ENCODE measurements around the gene STK32C.
"Not testable (repeated sequence)": the region's sequence is repeated elsewhere in the genome, so short reads cannot be mapped to it uniquely, and the experiment has no call there.

The STK32C gene

GRCh38 chr10:132281915-132282666, 25.7 kb downstream of the STK32C start:
- no peak for DNase-seq (ENCODE audit: low read depth)

DNA sequence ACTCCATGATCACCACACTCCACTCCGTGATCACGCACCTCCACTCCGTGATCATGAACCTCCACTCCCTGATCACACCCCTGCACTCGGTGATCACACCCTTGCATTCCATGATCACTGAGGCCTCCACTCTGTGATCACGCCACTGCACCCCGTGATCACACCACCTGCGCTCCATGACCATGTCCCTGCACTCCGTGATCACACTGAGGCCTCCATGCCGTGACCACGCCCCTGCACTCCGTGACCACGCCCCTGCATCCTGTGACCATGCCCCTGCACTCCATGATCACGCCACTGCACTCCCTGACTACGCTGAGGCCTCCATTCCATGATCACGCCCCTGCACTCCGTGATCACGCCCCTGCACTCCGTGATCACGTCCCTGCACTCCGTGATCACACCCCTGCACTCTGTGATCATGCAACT, 27.1 kb downstream of the STK32C start:
- no peak for DNase-seq (ENCODE audit: low read depth)

- no peak for DNase-seq (ENCODE audit: low read depth)
Observed at GRCh38 chr10:132279873-132280645, 27.7 kb downstream of the STK32C start.

GRCh38 chr10:132277311-132277741, 30.4 kb downstream of the STK32C start:
- no peak for DNase-seq (ENCODE audit: low read depth)

- no peak for DNase-seq (ENCODE audit: low read depth)
Observed at GRCh38 chr10:132276706-132277105, 31.0 kb downstream of the STK32C start.

- no peak for DNase-seq (ENCODE audit: low read depth)
Observed at GRCh38 chr10:132276179-132276675, 31.5 kb downstream of the STK32C start.

DNA sequence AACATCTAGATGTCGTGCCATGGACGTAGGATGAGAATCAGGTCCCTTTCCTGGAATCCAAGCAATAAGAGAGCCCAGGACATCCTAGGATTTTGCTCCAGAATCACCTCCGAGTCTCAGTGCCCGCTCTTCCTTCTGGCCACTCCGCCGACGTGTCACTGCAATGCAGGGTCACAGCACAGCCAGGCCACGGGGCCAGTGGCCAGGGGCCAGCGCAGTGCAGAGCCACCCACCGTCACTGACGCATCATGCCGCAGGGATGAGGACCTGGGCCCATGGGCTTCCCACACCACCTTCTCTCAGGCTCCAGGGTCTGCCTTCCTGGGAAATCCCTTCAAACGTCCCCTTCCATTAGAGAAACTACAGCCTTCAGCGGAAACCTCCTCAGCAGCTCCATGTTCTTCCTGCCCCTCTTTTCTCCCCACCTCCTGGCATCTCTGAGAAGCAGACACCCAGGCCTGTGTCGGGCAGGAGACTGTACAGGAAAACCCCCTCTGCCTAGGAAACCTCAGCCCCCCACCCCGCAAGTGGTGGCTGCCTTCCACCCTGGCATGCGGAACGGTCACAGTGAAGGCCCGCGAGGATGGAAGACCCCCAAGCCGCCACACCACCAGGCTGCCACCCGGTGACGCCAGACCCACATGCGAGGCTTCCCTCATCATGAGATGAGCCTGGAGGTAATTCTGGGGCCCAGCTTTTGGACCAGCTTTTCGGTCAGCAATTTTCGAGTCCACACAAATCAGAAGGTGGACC, 32.1 kb downstream of the STK32C start:
- no peak for DNase-seq (ENCODE audit: low read depth)

DNA sequence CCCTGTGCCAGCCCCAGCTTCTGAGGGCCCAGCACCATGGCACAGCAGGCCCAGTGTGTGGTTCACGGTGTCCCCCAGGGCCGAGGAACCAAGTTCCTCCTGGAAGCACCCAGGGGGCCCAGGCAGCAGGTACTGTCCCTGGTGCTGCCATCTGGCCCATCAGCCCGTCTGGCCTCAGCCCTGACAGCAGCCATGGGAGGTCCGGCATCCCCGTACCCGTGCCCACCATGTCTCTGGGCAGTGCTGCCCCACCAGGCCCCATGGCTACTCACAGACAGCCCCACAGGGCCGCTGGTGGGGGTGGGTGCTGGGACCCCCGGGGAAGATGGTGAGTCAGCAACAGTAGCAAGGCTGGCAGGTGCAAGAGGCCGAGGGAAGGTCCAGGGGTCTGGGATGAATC, 32.8 kb downstream of the STK32C start:
- no peak for DNase-seq (ENCODE audit: low read depth)

GRCh38 chr10:132274581-132274980, 33.2 kb downstream of the STK32C start:
- DNase-seq (ENCODE audit: low read depth): no peak

GRCh38 chr10:132273966-132274365, 33.8 kb downstream of the STK32C start:
- DNase-seq (ENCODE audit: low read depth): no peak

DNA sequence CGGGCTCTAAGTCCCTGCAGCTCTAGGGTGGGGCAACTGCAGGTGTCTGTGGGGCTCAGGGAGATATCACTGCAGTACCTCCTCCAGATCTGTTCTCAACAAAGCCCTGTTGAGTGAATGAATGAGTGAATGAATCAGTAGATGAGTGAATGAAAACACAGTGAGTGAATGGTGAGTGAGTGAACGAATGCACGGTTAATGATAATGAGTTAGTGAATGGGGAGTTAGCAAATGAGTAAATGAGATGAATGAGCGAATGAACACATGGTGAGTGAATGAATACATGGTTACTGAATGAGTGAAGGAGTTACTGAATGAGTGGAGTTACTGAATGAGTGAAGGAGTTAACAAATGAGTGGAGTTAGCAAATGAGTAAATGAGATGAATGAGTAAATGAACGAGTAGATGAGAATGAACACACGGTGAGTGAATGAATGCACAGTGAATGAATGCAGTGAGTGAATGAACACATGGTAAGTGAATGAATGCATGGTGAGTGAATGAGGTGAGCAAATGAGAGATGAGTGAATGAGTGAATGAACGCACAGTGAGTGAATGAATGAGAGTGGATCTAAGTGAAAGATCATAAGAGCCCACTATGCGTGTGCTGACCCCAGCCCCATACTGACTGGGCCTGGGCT, 34.3 kb downstream of the STK32C start:
- DNase-seq (ENCODE audit: low read depth): no peak

GRCh38 chr10:132272231-132272971, 35.3 kb downstream of the STK32C start:
- DNase-seq (ENCODE audit: low read depth): no peak

- no peak for DNase-seq (ENCODE audit: low read depth)
Observed at GRCh38 chr10:132271458-132272230, 36.1 kb downstream of the STK32C start.

DNA sequence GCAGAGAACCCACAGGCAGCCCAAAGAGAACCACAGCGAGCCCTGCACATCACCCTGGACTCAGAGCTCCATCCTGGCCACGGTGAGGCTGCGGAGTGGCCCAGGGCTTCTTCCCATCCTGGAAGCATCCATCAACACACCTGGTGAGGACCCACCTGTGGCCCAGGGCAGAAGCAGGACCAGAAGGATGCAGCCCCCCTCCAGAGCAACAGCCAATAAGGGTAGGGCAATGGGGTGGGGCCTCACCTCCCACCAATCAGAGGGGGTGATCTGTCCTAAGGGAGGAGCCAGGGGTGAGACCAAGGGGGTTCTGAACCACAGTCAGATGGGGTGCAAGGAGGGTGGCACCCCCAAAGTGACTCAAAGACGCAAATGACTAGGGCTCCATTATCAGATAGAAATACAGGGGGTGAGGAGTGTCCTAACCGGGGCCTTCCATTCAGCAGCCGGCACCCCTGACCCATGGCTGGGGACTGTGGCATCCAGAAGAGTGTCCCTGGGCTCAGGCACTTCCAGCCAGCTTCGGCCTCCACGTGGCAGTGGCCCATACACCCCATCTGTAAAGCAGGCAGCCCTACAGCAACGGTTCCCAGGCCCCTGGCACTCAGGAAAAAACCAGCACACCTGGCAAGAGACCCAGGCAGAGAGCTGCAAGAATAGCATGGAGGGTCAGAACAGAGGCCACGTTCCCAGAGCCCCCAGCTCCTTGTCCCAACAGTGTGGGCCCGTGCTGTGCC, 36.9 kb downstream of the STK32C start:
- no peak for DNase-seq (ENCODE audit: low read depth)

GRCh38 chr10:132270256-132270655, 37.5 kb downstream of the STK32C start:
- DNase-seq (ENCODE audit: low read depth): no peak

GRCh38 chr10:132269266-132270230, 38.2 kb downstream of the STK32C start:
- no peak for DNase-seq (ENCODE audit: low read depth)

DNA sequence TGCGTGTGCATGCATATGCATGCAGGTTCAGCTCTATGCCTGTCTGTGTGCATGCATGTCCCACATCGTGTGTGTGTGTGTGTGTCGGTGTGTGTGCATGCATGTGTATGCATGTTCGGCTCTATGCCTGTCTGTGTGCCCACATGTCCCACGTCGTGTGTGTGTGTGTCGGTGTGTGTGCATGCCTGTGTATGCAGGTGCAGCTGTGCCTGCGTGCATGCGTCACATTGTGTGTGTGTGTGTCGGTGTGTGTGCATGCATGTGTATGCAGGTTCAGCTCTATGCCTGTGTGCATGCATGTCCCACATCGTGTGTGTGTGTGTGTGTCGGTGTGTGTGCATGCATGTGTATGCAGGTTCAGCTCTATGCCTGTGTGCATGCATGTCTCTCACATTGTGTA, 39.8 kb downstream of the STK32C start:
- DNase-seq (ENCODE audit: low read depth): not testable (repeated sequence)

GRCh38 chr10:132266594-132267161, 41.1 kb downstream of the STK32C start:
- DNase-seq (ENCODE audit: low read depth): no peak

Measured in T follicular helper cell (primary cell).